ENCODE results near the gene LMF1.

The LMF1 gene

GRCh38 chr16:974001-974601 lies 3.3 kb upstream of the LMF1 start:
- H3K27ac ChIP-seq, result no peak overlapping the region
- no peak overlapping the region for H3K9ac ChIP-seq
- H3K4me3 ChIP-seq, result no peak overlapping the region
- H3K4me2 ChIP-seq, result peak overlapping the region; percentile 21; the same call in 1 of the 2 replicates
- H3K4me1 ChIP-seq, result peaks cover 58% of the 10 kb centered on the region
- H3K36me3 ChIP-seq, result no peaks in the 10 kb centered on the region
- TF ChIP-seq Cebpa-rat (IDR thresholded peaks at IDR 0.05), result no peak
- peaks cover 19% of the 10 kb centered on the region for H4K20me1 ChIP-seq
- H3K27me3 ChIP-seq, result peaks cover 65% of the 10 kb centered on the region
- no peaks in the 10 kb centered on the region for H3K9me3 ChIP-seq

DNA sequence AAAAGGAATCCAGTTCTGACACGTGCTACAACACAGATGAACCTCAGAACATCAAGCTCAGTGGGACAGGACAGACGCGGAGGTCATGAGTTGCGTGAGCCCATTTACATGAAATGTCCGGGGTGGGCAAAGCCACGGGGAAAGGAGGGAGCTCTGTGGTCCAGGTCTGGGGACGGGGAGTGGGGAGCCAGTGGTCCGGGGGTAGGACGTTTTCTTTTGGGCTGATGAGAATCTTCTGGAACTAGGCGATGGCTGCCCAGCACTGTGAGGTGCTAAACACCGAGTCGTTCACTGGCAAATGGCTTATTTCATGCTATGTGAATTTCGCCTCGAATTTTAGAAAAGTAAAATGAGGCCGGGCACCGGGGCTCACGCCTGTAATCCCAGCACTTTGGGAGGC lies 2.6 kb upstream of the LMF1 start:
- Histone ChIP-seq H3K9me3 (no peaks in the 10 kb centered on the region), H3K27me3 (peaks cover 58% of the 10 kb centered on the region), H3K4me2 (no peak overlapping the region), H3K36me3 (no peaks in the 10 kb centered on the region), H3K4me3 (no peak overlapping the region), H3K9ac (no peak overlapping the region), H4K20me1 (peaks cover 19% of the 10 kb centered on the region), H3K4me1 (peaks cover 59% of the 10 kb centered on the region), H3K27ac (no peak overlapping the region)
- no peak for TF ChIP-seq Cebpa-rat (IDR thresholded peaks at IDR 0.05)

DNA sequence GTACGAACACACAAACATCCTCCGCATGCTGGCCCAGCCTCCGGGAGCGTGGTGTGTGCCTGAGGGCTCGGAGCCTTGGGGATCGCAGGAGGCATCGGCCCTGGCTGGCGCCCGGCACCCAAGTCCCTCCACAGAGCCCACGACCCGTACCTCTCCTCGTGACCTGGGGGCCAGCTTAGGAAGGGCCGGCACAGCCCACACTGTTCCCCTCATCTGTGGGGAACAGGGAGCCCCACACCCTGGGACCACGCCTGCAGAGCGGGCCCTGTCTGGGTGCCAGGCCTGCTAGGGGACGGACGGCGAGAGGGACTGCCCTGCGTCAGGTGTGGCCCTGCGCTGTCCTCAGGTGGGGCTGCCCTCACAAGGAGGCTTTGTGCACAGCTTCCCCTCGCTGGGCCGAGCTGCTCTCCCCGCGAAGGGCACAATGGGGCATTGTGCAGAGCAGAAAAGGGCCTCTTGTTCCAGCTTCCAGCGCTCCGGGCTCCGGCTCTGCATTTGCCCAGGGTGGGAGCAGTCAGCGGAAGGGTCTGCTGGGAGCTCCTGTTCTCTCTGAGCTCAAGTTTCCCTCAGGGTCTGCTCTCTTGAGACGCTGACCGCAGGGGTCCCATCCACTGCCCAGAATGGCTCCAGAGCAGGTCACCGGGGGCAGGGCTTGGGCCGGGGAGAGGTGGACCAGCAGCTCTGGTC lies 1.7 kb upstream of the LMF1 start:
- H3K9me3 ChIP-seq, result no peaks in the 10 kb centered on the region
- no peak overlapping the region for H3K27ac ChIP-seq
- no peak overlapping the region for H3K4me2 ChIP-seq
- H3K27me3 ChIP-seq, result peaks cover 50% of the 10 kb centered on the region
- TF ChIP-seq Cebpa-rat (IDR thresholded peaks at IDR 0.05), result no peak
- peaks cover 28% of the 10 kb centered on the region for H4K20me1 ChIP-seq
- H3K4me1 ChIP-seq, result peaks cover 61% of the 10 kb centered on the region
- H3K36me3 ChIP-seq, result peaks cover 5% of the 10 kb centered on the region
- no peak overlapping the region for H3K4me3 ChIP-seq
- H3K9ac ChIP-seq, result no peak overlapping the region

- H4K20me1 ChIP-seq, result peaks cover 24% of the 10 kb centered on the region
- no peak overlapping the region for H3K4me2 ChIP-seq
- no peaks in the 10 kb centered on the region for H3K9me3 ChIP-seq
- TF ChIP-seq Cebpa-rat (IDR thresholded peaks at IDR 0.05), result no peak
- peaks cover 10% of the 10 kb centered on the region for H3K36me3 ChIP-seq
- H3K9ac ChIP-seq, result no peak overlapping the region
- peaks cover 47% of the 10 kb centered on the region for H3K27me3 ChIP-seq
- peaks cover 61% of the 10 kb centered on the region for H3K4me1 ChIP-seq
- H3K4me3 ChIP-seq, result no peak overlapping the region
- no peak overlapping the region for H3K27ac ChIP-seq
Observed at GRCh38 chr16:971981-972315, 1.2 kb upstream of the LMF1 start.

- TF ChIP-seq Cebpa-rat (IDR thresholded peaks at IDR 0.05), result no peak
- peak overlapping the region; percentile 100 for H3K4me2 ChIP-seq
- H4K20me1 ChIP-seq, result peaks cover 20% of the 10 kb centered on the region
- H3K4me3 ChIP-seq, result peak overlapping the region; percentile 94; the same call in 1 of the 2 replicates
- H3K4me1 ChIP-seq, result peaks cover 59% of the 10 kb centered on the region
- H3K27ac ChIP-seq, result no peak overlapping the region
- peaks cover 43% of the 10 kb centered on the region for H3K27me3 ChIP-seq
- H3K9me3 ChIP-seq, result no peaks in the 10 kb centered on the region
- H3K9ac ChIP-seq, result no peak overlapping the region
- peaks cover 15% of the 10 kb centered on the region for H3K36me3 ChIP-seq
Observed at GRCh38 chr16:971582-971905, 760 bp upstream of the LMF1 start.

DNA sequence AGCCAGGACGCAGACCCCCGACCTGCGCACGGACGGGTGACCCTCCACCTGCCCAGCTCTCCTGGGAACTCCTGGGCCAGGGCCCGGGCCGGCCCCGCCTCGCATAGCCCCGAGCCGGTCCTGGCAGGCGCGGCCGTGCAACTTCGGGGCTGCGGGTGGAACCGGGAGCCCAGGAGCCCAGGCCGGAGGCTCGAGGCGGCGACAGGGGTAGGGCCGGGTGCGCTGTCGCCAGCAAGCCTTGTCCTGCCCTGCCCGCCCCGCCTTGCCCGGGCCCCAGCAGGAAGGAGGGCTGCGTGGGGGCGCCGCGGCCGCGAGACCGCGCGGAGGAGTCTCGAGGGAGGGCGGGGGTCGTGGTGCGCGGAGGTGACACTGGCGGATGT lies 408 bp downstream of the LMF1 start:
- Histone ChIP-seq H4K20me1 (peaks cover 17% of the 10 kb centered on the region), H3K4me3 (peak overlapping the region; percentile 94), H3K27ac (peak overlapping the region; percentile 93), H3K9me3 (peaks cover 11% of the 10 kb centered on the region; the same call in 1 of the 2 replicates), H3K9ac (peak overlapping the region; percentile 94), H3K27me3 (peaks cover 31% of the 10 kb centered on the region), H3K4me1 (peaks cover 47% of the 10 kb centered on the region), H3K36me3 (peaks cover 26% of the 10 kb centered on the region), H3K4me2 (peak overlapping the region; percentile 100)
- no peak for TF ChIP-seq Cebpa-rat (IDR thresholded peaks at IDR 0.05)

- peaks cover 32% of the 10 kb centered on the region for H3K36me3 ChIP-seq
- peaks cover 47% of the 10 kb centered on the region for H3K4me1 ChIP-seq
- H3K27ac ChIP-seq, result peak overlapping the region; percentile 93
- peaks cover 13% of the 10 kb centered on the region; the same call in 1 of the 2 replicates for H3K9me3 ChIP-seq
- peak overlapping the region; percentile 94 for H3K9ac ChIP-seq
- peaks cover 17% of the 10 kb centered on the region for H4K20me1 ChIP-seq
- peaks cover 25% of the 10 kb centered on the region for H3K27me3 ChIP-seq
- peak overlapping the region; percentile 100 for H3K4me2 ChIP-seq
- TF ChIP-seq Cebpa-rat (IDR thresholded peaks at IDR 0.05), result no peak
- peak overlapping the region; percentile 94 for H3K4me3 ChIP-seq
Observed at GRCh38 chr16:969508-970385, 1.0 kb downstream of the LMF1 start.

- TF ChIP-seq Cebpa-rat (IDR thresholded peaks at IDR 0.05), result no peak
- H4K20me1 ChIP-seq, result peaks cover 17% of the 10 kb centered on the region; the same call in 1 of the 2 replicates
- peaks cover 14% of the 10 kb centered on the region for H3K27me3 ChIP-seq
- no peak overlapping the region for H3K27ac ChIP-seq
- H3K36me3 ChIP-seq, result peaks cover 33% of the 10 kb centered on the region
- H3K4me1 ChIP-seq, result peaks cover 49% of the 10 kb centered on the region
- H3K4me3 ChIP-seq, result no peak overlapping the region
- peak overlapping the region; percentile 100 for H3K4me2 ChIP-seq
- peaks cover 13% of the 10 kb centered on the region; the same call in 1 of the 2 replicates for H3K9me3 ChIP-seq
- peak overlapping the region; percentile 2; the same call in 1 of the 2 replicates for H3K9ac ChIP-seq
Observed at GRCh38 chr16:968620-969019, 2.2 kb downstream of the LMF1 start.

GRCh38 chr16:967546-968295 lies 3.1 kb downstream of the LMF1 start:
- H3K36me3 ChIP-seq, result peaks cover 33% of the 10 kb centered on the region
- H3K4me2 ChIP-seq, result peak overlapping the region; percentile 100; the same call in 1 of the 2 replicates
- peaks cover 12% of the 10 kb centered on the region for H3K27me3 ChIP-seq
- H3K4me3 ChIP-seq, result no peak overlapping the region
- no peak for TF ChIP-seq Cebpa-rat (IDR thresholded peaks at IDR 0.05)
- peaks cover 25% of the 10 kb centered on the region for H4K20me1 ChIP-seq
- H3K27ac ChIP-seq, result no peak overlapping the region
- H3K9me3 ChIP-seq, result peaks cover 13% of the 10 kb centered on the region; the same call in 1 of the 2 replicates
- H3K4me1 ChIP-seq, result peaks cover 58% of the 10 kb centered on the region
- peak overlapping the region; percentile 2; the same call in 1 of the 2 replicates for H3K9ac ChIP-seq
